BLaER1 treated with 17β-estradiol and CSF1 and Interleukin-3, amounts not matched to agents 10 nM and 100 nM (cell line): Measurements from ENCODE around the gene WFDC12.

Experiments
- H3K27ac ChIP-seq, 11 experiments: shearing (Covaris generic); formaldehyde crosslinking; 2 replicates each; pipeline ENCODE4 v1.8.1; 2022
- H3K27me3 ChIP-seq, 11 experiments: shearing (Covaris generic); formaldehyde crosslinking; 2 replicates each; pipeline ENCODE4 v1.8.1; 2022
- H3K36me3 ChIP-seq, 11 experiments: shearing (Covaris generic); formaldehyde crosslinking; 2 replicates each; pipeline ENCODE4 v1.8.1; 2022
- H3K4me1 ChIP-seq, 10 experiments: shearing (Covaris generic); formaldehyde crosslinking; 2 replicates each; pipeline ENCODE4 v1.8.1; 2022
- H3K4me2 ChIP-seq, 11 experiments: shearing (Covaris generic); formaldehyde crosslinking; 2 replicates each; pipeline ENCODE4 v1.8.1; 2022
- H3K4me3 ChIP-seq, 10 experiments: shearing (Covaris generic); formaldehyde crosslinking; 2 replicates each; pipeline ENCODE4 v1.8.1; 2022
- H3K9ac ChIP-seq, 11 experiments: shearing (Covaris generic); formaldehyde crosslinking; 2 replicates each; pipeline ENCODE4 v1.8.1; 2022
- H3K9me3 ChIP-seq, 11 experiments: shearing (Covaris generic); formaldehyde crosslinking; replicated peaks in 1 of 11; 2 replicates each; pipeline ENCODE4 v1.8.1; 2022
- H4K20me1 ChIP-seq, 11 experiments: shearing (Covaris generic); formaldehyde crosslinking; 2 replicates each; pipeline ENCODE4 v1.8.1; 2022
- Cebpa-rat ChIP-seq, 11 experiments: shearing (Covaris generic); IDR thresholded peaks; 2 replicates each; pipeline ENCODE4 v1.8.1; 2022

WFDC12 gene

GRCh38 chr20:45080867-45081624, 43.2 kb downstream of the WFDC12 start:
- no peak for TF ChIP-seq Cebpa-rat (IDR thresholded peaks at IDR 0.05)
- Histone ChIP-seq H3K9me3 (peaks cover 17 to 21% (median 18%) of the 10 kb centered on the region in 11 experiments), H3K9ac (no peak overlapping the region), H3K4me3 (no peak overlapping the region), H3K36me3 (peaks cover 68 to 87% (median 74%) of the 10 kb centered on the region in 11 experiments), H3K27me3 (no peaks in the 10 kb centered on the region), H3K4me1 (peaks cover 0 to 12% (median 8%) of the 10 kb centered on the region in 10 experiments; a peak in 10 of 20 replicates), H4K20me1 (peaks cover 0 to 6% (median 0%) of the 10 kb centered on the region in 11 experiments; a peak in 1 of 22 replicates), H3K27ac (no peak overlapping the region), H3K4me2 (no peak overlapping the region)

DNA sequence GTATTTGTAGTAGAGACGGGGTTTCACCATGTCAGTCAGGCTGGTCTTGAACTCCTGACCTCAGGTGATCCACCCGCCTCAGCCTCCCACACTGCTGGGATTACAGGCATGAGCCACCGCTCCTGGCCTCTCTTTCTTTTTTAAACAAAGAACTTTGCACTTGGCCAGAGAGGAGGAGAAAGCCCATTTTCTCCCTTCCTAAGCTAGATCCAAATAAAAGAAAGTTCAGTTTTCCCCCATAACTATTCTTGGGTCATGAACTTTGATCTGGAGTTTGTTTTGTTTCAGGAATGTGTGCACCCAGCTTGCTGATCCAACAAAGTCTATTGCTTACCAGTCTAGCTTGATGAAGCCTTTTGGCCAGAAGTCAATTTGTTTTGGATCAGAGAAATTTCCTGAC, 46.7 kb downstream of the WFDC12 start:
- Histone ChIP-seq H4K20me1 (peaks cover 0 to 35% (median 13%) of the 10 kb centered on the region in 11 experiments; a peak in 12 of 22 replicates), H3K4me1 (no peaks in the 10 kb centered on the region), H3K27me3 (no peaks in the 10 kb centered on the region), H3K9me3 (peaks cover 12 to 18% (median 14%) of the 10 kb centered on the region in 11 experiments), H3K9ac (no peak overlapping the region), H3K27ac (no peak overlapping the region), H3K36me3 (peaks cover 95 to 100% (median 99%) of the 10 kb centered on the region in 11 experiments), H3K4me3 (no peak overlapping the region), H3K4me2 (no peak overlapping the region)
- no peak for TF ChIP-seq Cebpa-rat (IDR thresholded peaks at IDR 0.05)
